GM23338 (cell line): ENCODE data around the gene COX20. TPM values are rescaled to one million over a fixed set of nuclear protein-coding genes. Genes with fewer than 3 reads are reported as not detected.

Source experiments
- ATAC-seq: fragments of 200-7000 bp; cut with Tn5 transposase; 3 replicates; pipeline ENCODE4 v1.9.1; 2020
- DNase-seq: peaks from one replicate; pipeline ENCODE4 v3.0.0-alpha.2; 2015; ENCODE audit warnings: low spot score
- H2AFZ ChIP-seq: fragments of 200-600 bp; sonication (generic); 2 replicates; pipeline ENCODE4 v1.8.0; 2016; ENCODE audit warnings: antibody characterized with exemption, mild to moderate bottlenecking, moderate library complexity
- H3F3A ChIP-seq: fragments of 200-600 bp; sonication (generic); replicated peaks from 2 replicates; pipeline ENCODE4 v1.8.0; 2017; ENCODE audit warnings: antibody characterized with exemption, mixed run types, low read depth
- H3K27ac ChIP-seq: fragments of 200-600 bp; sonication (generic); 2 replicates; pipeline ENCODE4 v1.6.1; 2016; ENCODE audit warnings: low read depth
- H3K27me3 ChIP-seq: fragments of 200-600 bp; sonication (generic); 2 replicates; pipeline ENCODE4 v1.8.0; 2016; ENCODE audit warnings: mild to moderate bottlenecking, mixed run types, moderate library complexity; ENCODE audit not compliant: insufficient read depth
- H3K36me3 ChIP-seq: fragments of 200-600 bp; sonication (generic); 2 replicates; pipeline ENCODE4 v1.8.0; 2016; ENCODE audit warnings: mild to moderate bottlenecking; ENCODE audit not compliant: insufficient read depth
- H3K4me1 ChIP-seq: fragments of 200-600 bp; sonication (generic); 2 replicates; pipeline ENCODE4 v1.8.0; 2016; ENCODE audit warnings: mild to moderate bottlenecking, moderate library complexity; ENCODE audit not compliant: insufficient read depth
- H3K4me2 ChIP-seq: fragments of 200-600 bp; sonication (generic); 2 replicates; pipeline ENCODE4 v1.7.1; 2017; ENCODE audit warnings: mixed run types
- H3K4me3 ChIP-seq: fragments of 200-600 bp; sonication (generic); 2 replicates; pipeline ENCODE4 v1.6.1; 2016; ENCODE audit warnings: mixed run types
- H3K79me2 ChIP-seq: fragments of 200-600 bp; sonication (generic); replicated peaks from 2 replicates; pipeline ENCODE4 v1.8.0; 2017; ENCODE audit warnings: mild to moderate bottlenecking; ENCODE audit not compliant: insufficient read depth
- H3K9me2 ChIP-seq: fragments of 200-600 bp; sonication (generic); 2 replicates; pipeline ENCODE4 v1.8.0; 2017; ENCODE audit not compliant: insufficient read depth
- H4K20me1 ChIP-seq: fragments of 200-600 bp; sonication (generic); replicated peaks from 2 replicates; pipeline ENCODE4 v1.8.0; 2017; ENCODE audit warnings: mild to moderate bottlenecking; ENCODE audit not compliant: insufficient read depth
- H3K27ac Mint-ChIP-seq: 2 replicates; pipeline ENCODE4 v1.8.0; 2020; ENCODE audit warnings: inconsistent platforms, mild to moderate bottlenecking, moderate library complexity, mixed read lengths
- H3K27me3 Mint-ChIP-seq: 3 replicates; pipeline ENCODE4 v1.8.0; 2022; ENCODE audit warnings: low read depth, mild to moderate bottlenecking, moderate library complexity, mixed read lengths, inconsistent platforms; ENCODE audit not compliant: insufficient read depth, poor library complexity
- H3K36me3 Mint-ChIP-seq: 3 replicates; pipeline ENCODE4 v1.8.0; 2021; ENCODE audit warnings: low read depth, mild to moderate bottlenecking, inconsistent platforms, moderate library complexity, mixed read lengths
- H3K4me1 Mint-ChIP-seq: 3 replicates; pipeline ENCODE4 v1.8.0; 2020; ENCODE audit warnings: mild to moderate bottlenecking, inconsistent platforms, mixed read lengths
- H3K4me3 Mint-ChIP-seq: 3 replicates; pipeline ENCODE4 v1.8.0; 2021; ENCODE audit warnings: moderate library complexity, mild to moderate bottlenecking, inconsistent platforms, mixed read lengths
- H3K9me3 Mint-ChIP-seq: 3 replicates; pipeline ENCODE4 v1.8.0; 2020; ENCODE audit warnings: moderate library complexity, mild to moderate bottlenecking, inconsistent platforms, mixed read lengths
- CREB1 ChIP-seq: fragments of 250-450 bp; sonication (Bioruptor Pico); IDR thresholded peaks from 2 replicates; pipeline ENCODE4 v1.5.0; 2020; ENCODE audit warnings: low read depth, mild to moderate bottlenecking, moderate library complexity
- EZH2 ChIP-seq: fragments of 200-600 bp; sonication (generic); IDR thresholded peaks from one replicate; pipeline ENCODE4 v1.8.0; 2017; ENCODE audit warnings: antibody characterized with exemption, mild to moderate bottlenecking, low read depth; ENCODE audit not compliant: unreplicated experiment
- EZH2phosphoT487 ChIP-seq: fragments of 200-600 bp; sonication (generic); IDR thresholded peaks from one replicate; pipeline ENCODE4 v1.8.1; 2018; ENCODE audit warnings: antibody characterized with exemption; ENCODE audit not compliant: unreplicated experiment
- JUNB ChIP-seq: IDR thresholded peaks from one replicate; pipeline ENCODE4 v1.6.1; 2016; ENCODE audit warnings: antibody characterized with exemption; ENCODE audit not compliant: unreplicated experiment
- STAT1 ChIP-seq: IDR thresholded peaks from one replicate; pipeline ENCODE4 v1.6.1; 2016; ENCODE audit warnings: antibody characterized with exemption; ENCODE audit not compliant: unreplicated experiment
- ZNF331 ChIP-seq: fragments of 250-450 bp; sonication (Bioruptor Pico); IDR thresholded peaks from 2 replicates; pipeline ENCODE4 v1.5.0; 2020; ENCODE audit warnings: low read depth, mild to moderate bottlenecking, moderate library complexity
- polyA plus RNA-seq: library from polyadenylated mRNA; unstranded; fragments of >200 nt; fragmentation: Nextera tagmentation; extraction: Ambion mirVana; gene quantifications from 2 replicates; pipeline ENCODE4 v1.2.1, GENCODE V29; 2016
- total RNA-seq: library from RNA; depleted of rRNA; stranded (reverse); fragments of >200 nt; shearing (Covaris generic); gene quantifications from 2 replicates; pipeline ENCODE4 v1.2.3, GENCODE V29; 2014
- TF ChIP-seq, protein P1 (sequence below): fragments of 250-450 bp; sonication (Bioruptor Pico); IDR thresholded peaks from 2 replicates; pipeline ENCODE4 v1.5.0; 2020; ENCODE audit warnings: mild to moderate bottlenecking, moderate library complexity
- TF ChIP-seq, protein P2 (sequence below), 2 experiments: fragments of 200-600 bp in 1 of 2; sonication (generic) in 1 of 2; conservative IDR thresholded peaks; 2 replicates each; pipeline versions ENCODE4 v1.5.1 to v1.6.1; 2016 to 2017; ENCODE audit warnings: antibody characterized with exemption in 2 of 2, low read depth in 2 of 2, mild to moderate bottlenecking in 2 of 2, moderate library complexity in 1 of 2
- TF ChIP-seq, protein P3 (sequence below): IDR thresholded peaks from 2 replicates; pipeline ENCODE4 v1.6.1; 2016; ENCODE audit warnings: antibody characterized with exemption

The COX20 gene
- total and polyA plus RNA-seq, 2 experiments from 2014 or later, result 19.3 to 175 TPM

DNA sequence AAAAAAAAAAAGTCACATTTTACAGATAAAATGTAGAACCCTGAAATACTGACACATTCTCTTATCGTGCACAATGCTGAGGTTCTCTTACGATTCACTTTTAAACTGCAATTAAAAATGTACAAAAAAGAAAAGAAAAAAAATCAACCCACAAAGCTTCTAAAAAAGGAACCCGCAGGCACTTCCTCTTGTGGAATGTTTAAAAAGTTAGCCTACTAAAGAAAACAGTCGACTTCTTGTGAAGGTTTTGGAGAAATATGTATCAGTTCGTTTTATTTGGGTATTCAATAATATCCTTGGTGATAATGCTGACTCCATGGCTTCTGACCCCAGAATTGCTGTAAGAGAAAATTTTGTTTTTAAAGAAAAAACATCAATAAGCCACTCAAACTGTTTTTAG lies 18.7 kb downstream of the COX20 start:
- Histone ChIP-seq H3K36me3 (peaks cover 86% of the 10 kb centered on the region), H3K4me2 (no peak overlapping the region), H2AFZ (no peak overlapping the region), H3K9me2 (no peaks in the 10 kb centered on the region), H3K4me3 (no peak overlapping the region), H4K20me1 (peaks cover 63% of the 10 kb centered on the region), H3K27ac (no peak overlapping the region), H3K4me1 (peaks cover 7% of the 10 kb centered on the region; the same call in 1 of the 2 replicates), H3F3A (peaks cover 36% of the 10 kb centered on the region), H3K79me2 (peaks cover 80% of the 10 kb centered on the region), H3K27me3 (no peaks in the 10 kb centered on the region)
- H3K27ac Mint-ChIP-seq, result no peak overlapping the region
- TF ChIP-seq, protein P1, sequence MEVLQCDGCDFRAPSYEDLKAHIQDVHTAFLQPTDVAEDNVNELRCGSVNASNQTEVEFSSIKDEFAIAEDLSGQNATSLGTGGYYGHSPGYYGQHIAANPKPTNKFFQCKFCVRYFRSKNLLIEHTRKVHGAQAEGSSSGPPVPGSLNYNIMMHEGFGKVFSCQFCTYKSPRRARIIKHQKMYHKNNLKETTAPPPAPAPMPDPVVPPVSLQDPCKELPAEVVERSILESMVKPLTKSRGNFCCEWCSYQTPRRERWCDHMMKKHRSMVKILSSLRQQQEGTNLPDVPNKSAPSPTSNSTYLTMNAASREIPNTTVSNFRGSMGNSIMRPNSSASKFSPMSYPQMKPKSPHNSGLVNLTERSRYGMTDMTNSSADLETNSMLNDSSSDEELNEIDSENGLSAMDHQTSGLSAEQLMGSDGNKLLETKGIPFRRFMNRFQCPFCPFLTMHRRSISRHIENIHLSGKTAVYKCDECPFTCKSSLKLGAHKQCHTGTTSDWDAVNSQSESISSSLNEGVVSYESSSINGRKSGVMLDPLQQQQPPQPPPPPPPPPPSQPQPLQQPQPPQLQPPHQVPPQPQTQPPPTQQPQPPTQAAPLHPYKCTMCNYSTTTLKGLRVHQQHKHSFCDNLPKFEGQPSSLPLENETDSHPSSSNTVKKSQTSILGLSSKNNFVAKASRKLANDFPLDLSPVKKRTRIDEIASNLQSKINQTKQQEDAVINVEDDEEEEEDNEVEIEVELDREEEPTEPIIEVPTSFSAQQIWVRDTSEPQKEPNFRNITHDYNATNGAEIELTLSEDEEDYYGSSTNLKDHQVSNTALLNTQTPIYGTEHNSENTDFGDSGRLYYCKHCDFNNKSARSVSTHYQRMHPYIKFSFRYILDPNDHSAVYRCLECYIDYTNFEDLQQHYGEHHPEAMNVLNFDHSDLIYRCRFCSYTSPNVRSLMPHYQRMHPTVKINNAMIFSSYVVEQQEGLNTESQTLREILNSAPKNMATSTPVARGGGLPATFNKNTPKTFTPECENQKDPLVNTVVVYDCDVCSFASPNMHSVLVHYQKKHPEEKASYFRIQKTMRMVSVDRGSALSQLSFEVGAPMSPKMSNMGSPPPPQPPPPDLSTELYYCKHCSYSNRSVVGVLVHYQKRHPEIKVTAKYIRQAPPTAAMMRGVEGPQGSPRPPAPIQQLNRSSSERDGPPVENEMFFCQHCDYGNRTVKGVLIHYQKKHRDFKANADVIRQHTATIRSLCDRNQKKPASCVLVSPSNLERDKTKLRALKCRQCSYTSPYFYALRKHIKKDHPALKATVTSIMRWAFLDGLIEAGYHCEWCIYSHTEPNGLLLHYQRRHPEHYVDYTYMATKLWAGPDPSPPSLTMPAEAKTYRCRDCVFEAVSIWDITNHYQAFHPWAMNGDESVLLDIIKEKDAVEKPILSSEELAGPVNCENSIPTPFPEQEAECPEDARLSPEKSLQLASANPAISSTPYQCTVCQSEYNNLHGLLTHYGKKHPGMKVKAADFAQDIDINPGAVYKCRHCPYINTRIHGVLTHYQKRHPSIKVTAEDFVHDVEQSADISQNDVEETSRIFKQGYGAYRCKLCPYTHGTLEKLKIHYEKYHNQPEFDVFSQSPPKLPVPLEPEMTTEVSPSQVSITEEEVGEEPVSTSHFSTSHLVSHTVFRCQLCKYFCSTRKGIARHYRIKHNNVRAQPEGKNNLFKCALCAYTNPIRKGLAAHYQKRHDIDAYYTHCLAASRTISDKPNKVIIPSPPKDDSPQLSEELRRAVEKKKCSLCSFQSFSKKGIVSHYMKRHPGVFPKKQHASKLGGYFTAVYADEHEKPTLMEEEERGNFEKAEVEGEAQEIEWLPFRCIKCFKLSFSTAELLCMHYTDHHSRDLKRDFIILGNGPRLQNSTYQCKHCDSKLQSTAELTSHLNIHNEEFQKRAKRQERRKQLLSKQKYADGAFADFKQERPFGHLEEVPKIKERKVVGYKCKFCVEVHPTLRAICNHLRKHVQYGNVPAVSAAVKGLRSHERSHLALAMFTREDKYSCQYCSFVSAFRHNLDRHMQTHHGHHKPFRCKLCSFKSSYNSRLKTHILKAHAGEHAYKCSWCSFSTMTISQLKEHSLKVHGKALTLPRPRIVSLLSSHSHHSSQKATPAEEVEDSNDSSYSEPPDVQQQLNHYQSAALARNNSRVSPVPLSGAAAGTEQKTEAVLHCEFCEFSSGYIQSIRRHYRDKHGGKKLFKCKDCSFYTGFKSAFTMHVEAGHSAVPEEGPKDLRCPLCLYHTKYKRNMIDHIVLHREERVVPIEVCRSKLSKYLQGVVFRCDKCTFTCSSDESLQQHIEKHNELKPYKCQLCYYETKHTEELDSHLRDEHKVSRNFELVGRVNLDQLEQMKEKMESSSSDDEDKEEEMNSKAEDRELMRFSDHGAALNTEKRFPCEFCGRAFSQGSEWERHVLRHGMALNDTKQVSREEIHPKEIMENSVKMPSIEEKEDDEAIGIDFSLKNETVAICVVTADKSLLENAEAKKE, result no peak
- TF ChIP-seq STAT1 (no peak), JUNB (no peak), CREB1 (CRISPR knock-in tag) (no peak), EZH2 (no peak), ZNF331 (CRISPR knock-in tag) (no peak), EZH2phosphoT487 (no peak)
- TF ChIP-seq, protein P2, sequence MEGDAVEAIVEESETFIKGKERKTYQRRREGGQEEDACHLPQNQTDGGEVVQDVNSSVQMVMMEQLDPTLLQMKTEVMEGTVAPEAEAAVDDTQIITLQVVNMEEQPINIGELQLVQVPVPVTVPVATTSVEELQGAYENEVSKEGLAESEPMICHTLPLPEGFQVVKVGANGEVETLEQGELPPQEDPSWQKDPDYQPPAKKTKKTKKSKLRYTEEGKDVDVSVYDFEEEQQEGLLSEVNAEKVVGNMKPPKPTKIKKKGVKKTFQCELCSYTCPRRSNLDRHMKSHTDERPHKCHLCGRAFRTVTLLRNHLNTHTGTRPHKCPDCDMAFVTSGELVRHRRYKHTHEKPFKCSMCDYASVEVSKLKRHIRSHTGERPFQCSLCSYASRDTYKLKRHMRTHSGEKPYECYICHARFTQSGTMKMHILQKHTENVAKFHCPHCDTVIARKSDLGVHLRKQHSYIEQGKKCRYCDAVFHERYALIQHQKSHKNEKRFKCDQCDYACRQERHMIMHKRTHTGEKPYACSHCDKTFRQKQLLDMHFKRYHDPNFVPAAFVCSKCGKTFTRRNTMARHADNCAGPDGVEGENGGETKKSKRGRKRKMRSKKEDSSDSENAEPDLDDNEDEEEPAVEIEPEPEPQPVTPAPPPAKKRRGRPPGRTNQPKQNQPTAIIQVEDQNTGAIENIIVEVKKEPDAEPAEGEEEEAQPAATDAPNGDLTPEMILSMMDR (conservative IDR thresholded peaks at IDR 0.05; ENCODE audit: low read depth in 2 of 2), result no peak
- TF ChIP-seq, protein P3, sequence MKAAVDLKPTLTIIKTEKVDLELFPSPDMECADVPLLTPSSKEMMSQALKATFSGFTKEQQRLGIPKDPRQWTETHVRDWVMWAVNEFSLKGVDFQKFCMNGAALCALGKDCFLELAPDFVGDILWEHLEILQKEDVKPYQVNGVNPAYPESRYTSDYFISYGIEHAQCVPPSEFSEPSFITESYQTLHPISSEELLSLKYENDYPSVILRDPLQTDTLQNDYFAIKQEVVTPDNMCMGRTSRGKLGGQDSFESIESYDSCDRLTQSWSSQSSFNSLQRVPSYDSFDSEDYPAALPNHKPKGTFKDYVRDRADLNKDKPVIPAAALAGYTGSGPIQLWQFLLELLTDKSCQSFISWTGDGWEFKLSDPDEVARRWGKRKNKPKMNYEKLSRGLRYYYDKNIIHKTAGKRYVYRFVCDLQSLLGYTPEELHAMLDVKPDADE, result no peak
- H3K27me3 Mint-ChIP-seq, result peaks cover 3% of the 10 kb centered on the region
- DNase-seq (no peak), ATAC-seq (no peak)
- H3K36me3 Mint-ChIP-seq, result peaks cover 99% of the 10 kb centered on the region
- H3K4me3 Mint-ChIP-seq, result no peak overlapping the region; the same call in 2 of the 3 replicates
- H3K4me1 Mint-ChIP-seq, result peaks cover 29% of the 10 kb centered on the region
- no peaks in the 10 kb centered on the region for H3K9me3 Mint-ChIP-seq
